GM23248 (cell line): ENCODE results near the gene TTBK1.

ENCODE experiments used
- EZH2 ChIP-seq: fragments of 200-600 bp; sonication (generic); IDR thresholded peaks from 2 replicates; pipeline ENCODE4 v1.6.1; 2018; ENCODE audit warnings: antibody characterized with exemption, mild to moderate bottlenecking; ENCODE audit not compliant: insufficient read depth, poor library complexity, severe bottlenecking
- EZH2phosphoT487 ChIP-seq: fragments of 200-600 bp; sonication (generic); IDR thresholded peaks from 2 replicates; pipeline ENCODE4 v1.6.1; 2018; ENCODE audit warnings: antibody characterized with exemption, moderate library complexity, mild to moderate bottlenecking, low read depth; ENCODE audit not compliant: insufficient read depth

DNA sequence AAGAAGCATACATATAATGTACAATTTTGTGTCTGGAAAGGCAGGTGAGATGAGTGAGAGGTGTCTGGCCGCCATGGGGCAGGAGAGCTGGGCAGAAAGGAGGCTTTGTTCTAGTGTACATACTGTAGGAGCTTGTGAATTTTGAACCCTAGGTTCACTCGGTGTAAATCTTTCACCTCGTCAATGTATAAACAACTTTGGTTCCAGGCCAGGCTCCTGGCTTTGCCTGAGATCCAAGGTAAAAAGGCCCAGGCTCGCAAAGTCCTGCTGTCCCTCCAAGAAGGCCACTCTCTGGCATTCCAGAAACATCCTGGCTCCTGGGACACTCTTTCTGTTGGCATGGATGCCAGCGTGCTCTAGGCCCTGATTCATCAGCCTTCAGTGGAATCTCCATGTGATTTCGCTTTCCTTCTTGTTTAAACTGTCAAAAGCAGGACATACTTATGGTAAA, 47.6 kb downstream of the TTBK1 start:
- TF ChIP-seq EZH2 (no peak), EZH2phosphoT487 (no peak)
